C4-2B (cell line): Measurements from ENCODE around the gene IL1R2.

Experiments used
- CTCF ChIP-seq: fragments of 450-650 bp; conservative IDR thresholded peaks from 2 replicates; pipeline ENCODE4 v1.5.1; 2017; ENCODE audit warnings: mild to moderate bottlenecking
- ZFX ChIP-seq: fragments of 450-650 bp; IDR thresholded peaks from 2 replicates; pipeline ENCODE4 v1.6.1; 2017

GRCh38 chr2:101981504-101981903 lies 10.3 kb upstream of the IL1R2 start:
- TF ChIP-seq CTCF (no peak), ZFX (no peak)
